Measurements from ENCODE around the gene CDKAL1.

GRCh38 chr6:20805021-20805420 lies 270.8 kb downstream of the CDKAL1 start:
- TF ChIP-seq POLR2AphosphoS5 (IDR thresholded peaks at IDR 0.05; ENCODE audit: insufficient read depth, low read depth, low read length), result no peak
- TF ChIP-seq CTCF (IDR thresholded peaks at IDR 0.05; ENCODE audit: extremely low read depth in 1 of 2, insufficient read depth in 1 of 2, low read depth in 1 of 2, low read length in 2 of 2), result no peak
